CD4-positive, alpha-beta T cell treated with Interleukin-4 for 4 hours (primary cell): ENCODE data around the gene TTLL11.
A peak's percentile ranks its signal among the peaks of the same experiment; 100 is the strongest.

Source experiments
- DNase-seq: peaks from one replicate; pipeline ENCODE4 v3.0.0-alpha.2; 2020

Gene TTLL11

DNA sequence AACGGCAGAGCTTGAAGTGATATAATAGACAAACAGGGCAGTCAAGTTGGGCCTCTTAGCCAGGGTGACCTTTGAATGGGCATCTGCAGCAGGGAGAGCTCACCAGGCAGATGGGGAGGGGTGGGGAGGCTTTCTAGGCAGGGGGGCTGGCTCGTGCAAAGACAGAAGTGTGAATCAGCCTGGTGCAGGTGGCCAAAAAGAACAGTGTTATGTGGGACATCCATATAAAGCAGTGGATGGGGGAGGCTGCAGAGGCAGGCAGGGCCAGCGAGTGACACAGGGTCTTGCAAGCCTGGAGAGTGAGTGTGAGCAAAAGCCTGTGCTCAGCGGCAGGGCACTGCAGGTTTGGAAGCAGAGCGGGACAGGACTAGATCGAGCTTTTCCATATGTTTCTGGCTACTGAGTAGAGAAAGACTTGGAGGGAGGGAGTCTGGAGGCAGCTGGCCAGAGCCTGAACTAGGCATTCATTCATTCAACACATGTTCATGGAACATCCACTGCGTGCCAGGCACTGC, 14.2 kb upstream of the TTLL11 start:
- DNase-seq = no peak

DNA sequence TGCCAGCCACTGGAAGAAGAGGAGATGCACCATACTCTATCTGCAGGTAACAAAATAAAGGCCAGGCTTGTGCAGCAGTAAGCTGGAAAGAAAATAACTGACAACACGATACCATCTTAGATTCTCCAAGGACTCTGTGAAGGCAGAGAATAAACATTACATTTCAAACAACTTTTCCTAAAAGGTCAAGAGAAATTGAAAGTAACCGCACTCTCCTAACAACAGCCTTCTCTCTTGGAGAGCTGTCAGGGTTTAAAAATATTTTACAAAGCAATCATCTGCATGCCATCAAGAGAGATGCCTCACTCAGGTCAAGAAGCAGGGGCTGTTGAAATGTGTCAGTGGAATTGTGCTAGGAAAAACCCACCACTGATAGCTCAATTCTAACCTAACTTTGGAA, 13.5 kb upstream of the TTLL11 start:
- DNase-seq = no peak

DNA sequence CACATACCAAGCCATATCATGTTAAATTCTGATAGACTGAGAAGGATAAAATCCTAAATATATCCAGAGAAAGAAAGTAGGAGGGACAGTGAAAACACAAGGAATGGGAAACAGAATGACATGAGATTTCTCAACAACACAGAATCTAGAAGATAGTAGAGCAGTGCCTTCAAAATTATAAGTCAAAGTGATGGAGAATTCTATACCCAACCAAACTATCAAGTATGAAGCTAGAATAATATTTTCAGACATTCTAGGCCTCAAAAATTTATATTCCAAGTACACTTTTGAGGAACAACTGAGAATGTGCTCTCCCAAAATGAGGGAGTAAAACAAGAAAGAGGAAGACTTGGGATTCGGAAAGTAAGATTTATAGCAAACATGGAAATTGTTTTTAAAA, 10.9 kb upstream of the TTLL11 start:
- DNase-seq = no peak

DNA sequence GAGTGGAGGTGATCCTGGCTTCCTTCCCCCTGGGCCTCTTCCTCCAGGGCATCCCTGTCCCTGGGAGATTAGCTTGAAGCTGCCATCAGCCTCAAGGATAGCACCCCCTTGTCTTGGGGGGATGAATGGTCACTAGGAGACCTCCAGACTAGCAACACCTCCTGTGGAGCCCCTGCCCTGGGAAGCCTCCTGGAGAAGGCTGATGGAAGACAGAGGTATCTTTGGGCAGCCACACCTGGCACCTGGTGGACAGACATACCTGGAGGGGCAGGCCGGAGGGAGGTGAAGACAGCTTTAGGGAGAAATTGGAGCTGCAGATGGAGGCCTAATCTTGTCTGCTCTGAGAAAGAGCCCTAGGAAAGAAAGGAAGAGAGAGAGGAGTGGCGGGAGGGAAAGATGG, 9.0 kb upstream of the TTLL11 start:
- DNase-seq = no peak

DNA sequence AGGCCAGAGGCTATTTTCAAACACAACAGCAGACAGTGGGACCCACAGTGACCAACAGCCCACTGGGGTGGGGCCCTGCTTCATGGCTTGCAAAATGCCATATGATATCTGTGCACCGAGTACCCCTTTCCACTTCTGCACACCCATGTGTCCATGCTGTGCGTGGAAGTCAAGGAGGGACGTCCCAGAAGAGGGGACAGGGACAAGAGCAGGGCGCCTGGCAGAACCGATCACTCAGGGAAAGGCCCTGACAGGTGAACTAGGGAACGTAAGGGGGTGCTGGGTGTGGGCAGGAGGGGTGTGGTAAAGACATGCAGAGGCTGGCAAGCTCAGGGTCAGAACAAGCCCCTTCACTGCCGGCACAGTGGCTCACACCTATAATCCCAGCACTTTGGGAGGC, 7.6 kb upstream of the TTLL11 start:
- DNase-seq = no peak

DNA sequence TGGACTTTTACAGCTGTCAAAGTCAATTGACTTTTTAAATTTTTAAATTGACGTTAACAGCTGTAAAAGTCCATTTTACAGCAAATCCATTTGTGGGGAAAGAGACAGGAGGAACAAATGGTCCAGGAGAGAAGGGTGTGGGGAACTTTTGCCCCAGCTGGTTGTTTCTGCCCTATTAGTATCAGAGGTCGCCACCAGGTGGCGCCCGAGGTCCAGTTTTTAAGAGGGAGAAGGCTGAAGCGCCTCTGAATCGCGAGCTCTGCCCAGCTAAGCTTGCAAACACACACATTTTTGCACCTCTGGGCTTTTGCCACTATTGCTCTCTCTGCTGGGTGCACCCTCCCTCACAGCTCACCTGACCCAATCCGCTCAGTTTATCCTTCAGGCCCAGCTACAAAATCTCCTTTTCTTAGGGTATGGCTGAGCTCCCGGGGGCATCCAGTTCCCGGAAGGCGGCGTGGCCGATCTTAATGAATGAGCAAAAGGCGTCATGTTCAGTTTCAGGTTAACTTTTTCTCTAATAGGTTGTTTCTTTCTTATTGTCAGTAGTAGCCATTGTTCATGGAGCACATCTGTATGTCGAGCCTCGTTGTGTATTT, 6.3 kb upstream of the TTLL11 start:
- DNase-seq = peak; percentile 76

DNA sequence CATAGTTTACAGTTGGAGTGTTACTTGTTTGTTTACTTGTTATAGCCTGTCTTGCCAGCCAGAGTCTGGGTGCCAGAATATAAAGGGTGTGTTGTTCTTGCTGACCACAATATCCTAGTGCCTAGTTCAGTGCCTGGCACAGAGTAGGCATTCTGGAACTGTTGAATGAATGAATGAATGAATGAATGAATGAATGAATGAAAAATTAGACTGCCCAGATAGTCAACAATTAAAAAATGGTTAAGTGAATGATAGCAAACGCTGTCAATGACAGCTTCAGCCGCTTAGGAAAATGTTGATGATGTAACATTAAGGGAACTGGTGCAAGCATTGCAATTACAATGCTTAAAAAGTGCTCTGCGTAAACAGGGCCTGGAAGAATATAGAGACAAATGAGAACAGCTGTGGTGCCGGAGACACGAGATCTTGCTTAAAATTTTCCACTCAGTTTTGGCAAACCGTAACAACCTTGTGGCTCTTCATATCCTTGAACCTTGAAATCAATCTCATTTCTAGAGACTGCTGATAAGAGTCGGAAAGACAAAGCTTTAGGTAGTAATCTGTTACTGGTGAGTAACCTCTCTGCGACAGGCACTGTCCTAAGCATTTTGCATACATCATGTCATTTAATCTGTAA, 4.7 kb upstream of the TTLL11 start:
- DNase-seq = no peak

DNA sequence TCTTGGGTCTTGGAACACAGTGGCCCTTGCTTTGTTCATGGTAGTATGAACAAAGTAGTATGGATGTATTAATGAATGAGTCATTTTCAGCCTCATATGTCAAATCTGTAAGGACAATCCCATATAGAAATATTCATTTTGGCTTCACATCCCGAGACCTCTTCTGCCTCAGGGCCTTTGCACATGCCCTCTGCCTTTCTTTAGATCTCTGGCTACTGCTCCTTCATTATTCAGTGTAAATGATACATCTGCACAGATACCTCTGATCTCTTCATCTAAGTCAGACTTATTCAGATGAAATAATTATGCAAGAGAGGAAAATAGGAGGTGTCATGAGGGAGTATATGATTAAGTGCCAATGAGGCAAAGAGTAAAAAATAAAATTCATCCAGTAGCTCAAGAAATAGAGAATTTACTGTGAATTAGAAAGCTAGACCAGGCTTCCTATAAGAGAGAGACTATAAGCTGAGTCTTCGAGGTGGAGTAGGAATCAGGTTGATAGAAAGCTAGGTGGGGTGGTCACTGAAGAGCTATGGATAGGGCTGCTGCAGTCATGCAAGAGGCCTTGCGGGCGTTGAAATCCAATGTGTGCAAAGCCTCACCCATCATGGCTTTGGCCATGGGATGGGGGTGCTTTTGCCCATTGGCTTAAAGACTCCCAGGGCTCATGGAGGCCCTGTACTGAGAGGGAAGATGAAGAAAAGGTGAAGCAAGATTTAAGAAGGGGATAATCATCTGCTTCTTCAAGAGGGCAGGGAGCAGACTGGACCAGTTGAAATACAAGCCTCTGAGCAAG, 3.7 kb upstream of the TTLL11 start:
- DNase-seq = no peak

DNA sequence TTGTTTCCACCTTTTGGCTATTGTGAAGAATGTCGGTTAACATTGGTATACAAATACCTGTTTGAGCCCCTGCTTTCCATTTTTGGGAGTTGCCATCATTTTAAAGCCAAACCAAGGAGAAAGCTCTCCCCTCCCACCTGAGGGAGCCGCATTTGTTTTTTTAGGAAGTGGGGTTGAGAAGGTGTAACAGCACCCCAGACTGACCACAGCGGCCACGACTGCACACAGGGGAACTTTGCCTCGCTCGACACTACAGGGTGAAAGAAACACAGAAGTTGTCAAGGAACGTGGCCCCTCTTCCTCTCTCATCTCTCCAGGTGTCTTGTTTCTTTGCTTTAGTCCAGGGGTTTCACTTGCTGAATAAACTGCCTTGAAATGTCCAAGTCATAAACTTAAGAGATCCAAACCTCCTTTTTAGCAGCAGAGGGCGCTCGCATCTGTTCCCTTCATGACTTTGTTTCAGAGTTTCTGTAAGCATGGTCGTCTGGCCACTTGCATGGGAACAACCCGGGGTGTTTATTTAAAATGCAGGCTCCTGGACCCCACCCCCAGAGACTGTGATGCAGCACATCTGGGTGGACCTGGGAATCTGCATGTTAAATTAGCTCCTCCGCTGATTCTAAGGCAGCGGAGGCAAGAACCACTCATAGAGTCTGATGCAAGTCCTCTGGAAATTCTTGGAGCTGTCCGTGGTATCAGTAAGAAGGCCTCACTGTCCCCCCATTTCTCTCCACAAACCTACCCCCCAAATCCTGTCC, 2.1 kb upstream of the TTLL11 start:
- peak; percentile 57 for DNase-seq

DNA sequence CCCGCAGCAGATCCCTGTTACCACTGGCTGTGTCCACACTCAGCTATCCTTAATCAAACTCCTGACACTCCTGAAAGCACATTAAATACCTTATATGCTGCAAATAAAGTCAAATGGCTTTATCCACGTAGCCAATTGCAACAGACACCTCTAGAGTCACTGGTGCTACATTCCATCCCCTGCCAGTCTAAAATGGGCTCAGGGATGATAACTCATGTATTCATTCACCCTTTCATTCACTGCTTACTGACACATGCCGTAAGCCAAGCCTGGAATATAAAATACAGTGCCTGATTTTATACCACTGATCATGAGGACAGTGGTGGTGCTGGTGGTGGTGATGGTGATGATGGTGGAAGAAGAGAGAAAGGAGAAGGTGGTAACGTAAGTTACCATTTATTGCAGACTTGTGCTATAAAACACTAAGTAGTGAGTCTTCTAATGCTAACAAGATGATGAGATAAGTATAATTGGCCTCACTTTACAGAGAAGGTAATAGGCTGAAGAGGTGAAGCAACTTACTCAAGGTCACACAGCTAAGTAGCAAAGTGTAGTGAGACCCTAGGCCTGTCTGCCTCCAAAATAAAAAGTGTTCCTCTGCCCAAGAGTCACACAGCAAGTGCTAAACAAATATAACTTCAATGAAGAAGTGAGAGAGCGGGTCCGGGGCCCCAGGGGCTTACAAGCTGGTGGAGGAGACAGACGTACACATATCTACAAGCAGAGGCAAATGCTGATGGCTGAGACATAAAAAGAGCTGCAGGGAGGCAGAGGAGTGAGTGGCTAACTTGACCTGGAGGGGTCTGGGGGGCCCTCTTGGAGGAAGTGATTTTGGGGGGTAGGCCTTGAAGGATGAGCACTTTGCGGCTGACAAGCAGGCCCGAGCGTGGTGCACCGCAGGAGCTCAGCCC, 1.2 kb downstream of the TTLL11 start:
- DNase-seq = no peak

DNA sequence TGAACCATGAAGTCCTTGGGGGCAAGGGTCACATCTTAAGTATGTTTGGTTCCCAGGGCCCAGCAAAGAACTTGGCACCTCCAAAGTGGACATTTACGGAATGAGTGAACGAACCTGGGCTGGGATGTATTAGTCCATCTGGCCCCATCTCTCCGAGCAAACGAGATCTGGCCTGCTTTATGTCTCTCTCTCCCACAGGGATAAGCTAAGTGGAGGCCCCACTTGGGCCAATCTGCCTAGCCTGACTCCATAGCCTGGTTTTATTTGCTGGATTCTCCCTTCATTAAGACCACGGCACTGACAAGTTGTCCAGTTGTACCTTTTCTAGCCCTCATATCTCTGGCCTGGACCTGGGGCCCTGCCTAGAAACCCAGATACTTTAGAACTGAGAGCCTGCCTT, 2.1 kb downstream of the TTLL11 start:
- no peak for DNase-seq

DNA sequence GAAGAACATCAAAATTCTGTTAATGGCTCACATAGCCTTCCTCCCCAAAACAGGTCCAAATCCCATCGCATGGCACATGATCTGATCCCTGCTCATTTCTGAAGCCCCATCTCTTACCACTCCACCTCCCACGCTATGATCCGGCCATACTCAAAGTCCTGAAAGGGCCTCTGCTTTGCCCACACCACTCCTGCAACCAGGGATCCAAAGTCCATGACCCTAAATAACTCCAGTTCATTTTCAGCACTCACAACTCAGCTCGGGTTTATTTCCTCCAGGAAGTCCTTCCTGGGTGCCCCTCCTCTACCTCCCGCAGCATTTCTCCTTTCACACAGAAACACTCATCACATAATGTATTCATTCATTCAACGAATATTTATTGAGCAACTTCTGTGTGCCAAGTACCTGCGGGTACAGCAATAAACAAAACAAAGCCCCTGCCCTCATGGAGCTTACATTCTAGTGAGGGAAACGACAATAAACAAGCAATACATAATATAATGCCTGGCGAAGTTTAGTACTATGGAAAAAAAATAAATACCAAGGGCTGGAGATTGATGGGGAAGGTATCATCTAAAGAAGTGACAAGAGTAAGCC, 2.7 kb downstream of the TTLL11 start:
- DNase-seq = no peak

DNA sequence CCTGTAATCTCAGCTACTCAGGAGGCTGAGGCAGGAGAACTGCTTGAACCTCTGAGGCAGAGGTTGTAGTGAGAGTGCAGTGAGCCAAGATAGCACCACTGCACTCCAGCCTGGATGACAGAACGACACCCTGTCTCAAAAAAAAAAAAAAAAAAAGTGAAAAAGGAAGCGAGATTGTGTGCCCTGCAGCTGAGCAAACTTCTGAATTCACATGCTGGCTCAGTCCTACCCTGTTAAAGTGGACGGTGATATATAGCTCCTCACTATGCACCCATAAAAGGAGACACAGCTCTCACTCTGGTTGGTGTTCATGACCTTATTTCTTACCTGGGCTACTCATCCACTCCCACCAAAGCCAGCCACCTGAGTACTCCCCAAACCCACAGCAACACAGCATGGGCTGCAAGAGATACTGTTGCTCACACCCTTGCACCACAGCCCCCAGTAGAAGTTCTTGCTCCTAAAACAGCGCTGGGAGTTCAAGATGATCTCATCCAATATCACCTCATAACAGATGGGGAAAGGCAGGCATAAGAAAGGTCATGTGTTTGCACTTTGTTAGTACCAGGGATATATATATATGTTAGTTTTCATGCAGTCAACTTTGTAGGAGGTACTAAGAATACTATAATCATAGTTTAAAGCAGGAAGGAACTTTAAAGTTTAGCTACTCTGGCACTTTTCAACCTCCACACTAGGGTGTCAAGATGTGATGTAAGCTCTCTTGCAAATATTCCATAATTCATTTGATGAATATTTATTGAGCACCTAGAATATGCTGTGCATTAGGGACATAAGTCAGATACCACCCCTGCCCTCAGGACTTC, 4.0 kb downstream of the TTLL11 start:
- no peak for DNase-seq

DNA sequence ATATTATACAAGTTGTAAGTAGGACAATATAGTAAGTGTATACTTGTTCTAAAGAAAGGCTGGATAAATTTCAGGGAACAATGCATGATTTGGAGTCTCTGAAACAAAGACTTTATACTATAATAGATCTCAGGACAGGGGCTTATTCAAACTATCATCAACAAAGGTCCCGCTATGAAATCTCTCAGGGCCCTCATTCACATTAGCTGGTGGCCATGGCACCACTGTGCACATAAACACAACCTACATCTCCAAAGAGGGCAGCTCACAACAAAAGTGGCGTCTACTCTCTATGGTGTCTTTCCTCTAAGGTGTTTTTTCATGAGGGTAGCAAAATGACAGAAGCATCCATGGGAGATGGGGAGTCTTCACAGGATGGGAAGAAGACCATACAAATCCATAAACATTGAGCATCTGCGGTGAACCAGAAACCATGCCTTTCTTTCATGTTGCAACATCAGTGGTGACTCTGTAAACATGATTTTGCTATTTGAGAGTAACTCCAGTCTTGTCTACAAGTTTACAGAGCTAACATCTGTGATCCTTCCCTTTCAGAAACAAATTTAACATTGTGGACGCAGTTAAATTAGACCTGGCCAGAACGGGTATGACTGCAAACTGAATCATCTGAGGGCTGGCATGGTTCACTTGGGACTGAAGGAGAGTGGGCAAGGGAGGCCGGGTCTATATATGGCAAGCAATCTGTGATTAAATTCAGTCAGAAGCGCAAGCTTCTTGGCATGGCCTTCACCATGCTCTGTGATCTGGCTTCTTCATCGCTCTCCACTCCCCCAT, 5.5 kb downstream of the TTLL11 start:
- no peak for DNase-seq

DNA sequence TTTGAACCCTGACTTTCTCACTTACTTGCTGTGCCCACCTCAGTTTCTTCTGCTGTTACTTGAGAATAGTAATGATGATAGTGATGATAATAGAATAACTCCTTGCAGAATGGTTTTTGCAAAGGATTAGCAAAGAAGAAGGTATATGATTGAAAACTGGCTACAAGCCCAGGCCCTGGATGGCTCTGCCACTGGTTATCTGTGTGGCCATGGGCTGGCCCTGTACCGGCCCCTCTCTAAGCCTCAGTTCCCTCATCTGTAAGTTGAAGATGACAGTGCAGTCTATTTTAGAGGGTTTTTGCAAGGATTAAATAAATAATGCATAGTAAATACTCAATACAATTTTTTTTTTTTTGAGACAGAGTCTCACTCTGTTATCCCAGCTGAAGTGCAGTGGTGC, 6.2 kb downstream of the TTLL11 start:
- no peak for DNase-seq

DNA sequence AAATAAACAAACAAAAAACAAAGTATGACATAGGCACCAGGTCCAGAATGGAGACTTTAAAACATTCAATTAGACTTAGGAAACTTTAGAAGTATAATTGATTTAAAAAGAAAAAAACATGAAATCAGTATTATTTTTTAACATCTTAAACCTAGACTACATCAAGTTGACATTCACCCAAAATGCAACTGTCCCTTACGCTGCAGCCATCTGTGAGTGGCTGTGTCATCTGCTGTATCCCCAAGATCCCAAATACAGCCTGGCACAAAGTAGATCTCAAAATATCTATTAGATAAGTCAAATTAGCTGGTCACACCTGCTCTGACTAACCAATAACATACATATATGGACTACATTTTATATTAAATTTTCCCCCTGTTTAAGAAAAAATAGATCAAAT, 7.8 kb downstream of the TTLL11 start:
- no peak for DNase-seq

DNA sequence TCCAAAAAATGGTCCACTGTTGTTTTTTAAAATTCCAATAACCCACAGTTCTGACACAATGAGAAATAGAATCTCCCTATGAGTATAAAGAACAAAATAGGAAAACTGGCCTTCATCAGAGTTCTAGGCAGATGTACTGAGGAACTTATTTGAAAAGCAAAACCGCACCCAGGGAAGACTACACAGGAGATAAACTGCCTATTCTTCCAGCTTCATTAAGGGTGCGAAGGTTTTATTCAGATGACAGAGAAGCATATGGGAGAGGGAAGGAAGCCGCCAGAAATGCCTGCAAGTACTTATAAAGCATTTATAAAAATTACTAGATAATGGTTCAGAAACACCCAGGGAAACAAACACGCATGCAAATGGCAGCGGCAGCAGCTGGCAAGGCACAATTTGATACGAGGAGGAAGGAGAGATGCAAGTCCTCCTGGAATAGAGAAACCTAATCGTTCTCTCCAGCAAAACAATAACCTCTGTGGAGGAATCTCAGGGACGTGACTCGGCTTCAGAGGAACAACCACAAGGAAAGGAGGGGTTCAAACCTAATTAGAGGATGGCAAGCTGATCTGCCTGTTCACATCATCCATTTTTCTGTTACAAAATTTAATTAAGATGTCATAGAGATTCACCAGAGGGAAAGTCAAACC, 9.0 kb downstream of the TTLL11 start:
- no peak for DNase-seq

DNA sequence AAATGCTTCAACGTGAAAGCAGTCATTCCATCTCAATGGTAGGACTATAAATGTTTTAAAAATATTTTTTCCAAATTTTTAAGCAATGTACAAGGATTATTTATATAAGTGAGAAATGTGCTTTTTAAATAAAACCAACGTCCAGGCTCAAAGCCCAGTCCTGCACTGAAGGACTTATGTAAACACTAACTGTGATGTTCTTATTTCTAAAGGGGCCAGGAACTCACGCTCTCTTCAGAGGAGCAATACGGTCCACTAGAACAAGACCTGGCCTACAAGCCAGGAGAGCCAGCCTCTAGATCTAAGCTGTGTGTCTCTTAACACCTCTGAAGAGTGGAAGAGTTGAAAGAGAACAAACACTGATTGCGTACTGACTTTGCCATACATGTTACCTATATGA, 12.1 kb downstream of the TTLL11 start:
- no peak for DNase-seq

DNA sequence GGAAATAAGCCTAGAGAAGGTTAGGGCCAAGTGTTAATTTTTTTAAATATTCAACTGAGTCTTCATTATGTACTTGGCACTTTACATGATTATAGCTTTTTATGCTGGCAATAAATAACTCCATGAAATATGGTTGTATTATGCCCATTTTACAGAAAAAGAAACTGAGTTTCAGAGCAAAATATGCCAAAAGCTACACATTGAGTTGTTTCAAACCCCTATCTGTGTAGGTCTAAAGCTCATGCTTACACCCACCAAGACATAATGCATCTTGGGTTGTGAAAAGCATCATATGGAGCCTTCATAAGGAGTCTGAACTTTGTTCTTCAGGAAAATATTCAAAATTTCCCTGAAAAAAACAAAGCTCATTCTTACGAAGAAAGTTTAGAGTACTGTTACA, 14.6 kb downstream of the TTLL11 start:
- DNase-seq = no peak

DNA sequence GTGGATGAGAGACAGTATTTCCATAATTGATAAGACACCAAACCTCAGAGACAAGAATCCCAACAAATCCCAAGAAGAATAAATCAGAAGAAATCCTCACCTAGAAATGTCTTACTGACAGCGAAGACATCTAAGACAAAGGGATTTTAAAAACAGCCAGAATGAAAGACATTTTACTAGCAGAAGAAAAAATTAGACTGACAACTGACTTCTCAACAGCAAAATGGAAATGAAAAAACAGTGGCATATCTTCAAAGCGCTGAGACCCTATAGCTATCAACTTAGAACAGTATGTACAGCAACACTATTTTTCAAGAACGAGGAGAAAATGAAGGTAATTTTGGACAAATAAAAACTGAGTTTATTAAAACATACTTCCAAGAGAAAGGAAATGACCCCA, 16.3 kb downstream of the TTLL11 start:
- DNase-seq = no peak
